CD4-positive, alpha-beta T cell treated with Interleukin-17A for 4 hours (primary cell): ENCODE measurements around the gene COLGALT1.
"Not testable (repeated sequence)": the region's sequence is repeated elsewhere in the genome, so short reads cannot be mapped to it uniquely, and the experiment has no call there.

ENCODE experiments used
- DNase-seq: peaks from one replicate; pipeline ENCODE4 v3.0.0-alpha.2; 2020; ENCODE audit warnings: mixed read lengths

Gene COLGALT1

GRCh38 chr19:17555480-17555928, at the start of gene COLGALT1:
Gene COLGALT1, plus strand, starts transcription at chr19:17555649. Its CDS starts 65 bp downstream, at chr19:17555714.
- peak; percentile 100 for DNase-seq

- no peak for DNase-seq
Observed at GRCh38 chr19:17506745-17507144, 48.7 kb upstream of the COLGALT1 start.

- DNase-seq = not testable (repeated sequence)
Observed at GRCh38 chr19:17508558-17508933, 46.9 kb upstream of the COLGALT1 start.

GRCh38 chr19:17510220-17510993, 45.0 kb upstream of the COLGALT1 start:
- DNase-seq = no peak

- peak; percentile 92 for DNase-seq
Observed at GRCh38 chr19:17511724-17512573, 43.5 kb upstream of the COLGALT1 start.

GRCh38 chr19:17512574-17512939, 42.9 kb upstream of the COLGALT1 start:
- no peak for DNase-seq

- no peak for DNase-seq
Observed at GRCh38 chr19:17515408-17516149, 39.9 kb upstream of the COLGALT1 start.

GRCh38 chr19:17517898-17518297, 37.6 kb upstream of the COLGALT1 start:
- no peak for DNase-seq

GRCh38 chr19:17518654-17519053, 36.8 kb upstream of the COLGALT1 start:
- DNase-seq = not testable (repeated sequence)

- no peak for DNase-seq
Observed at GRCh38 chr19:17519967-17520366, 35.5 kb upstream of the COLGALT1 start.

- no peak for DNase-seq
Observed at GRCh38 chr19:17520865-17521264, 34.6 kb upstream of the COLGALT1 start.

- DNase-seq = peak; percentile 61
Observed at GRCh38 chr19:17522988-17523872, 32.2 kb upstream of the COLGALT1 start.

GRCh38 chr19:17524651-17525050, 30.8 kb upstream of the COLGALT1 start:
- no peak for DNase-seq

GRCh38 chr19:17525141-17525540, 30.3 kb upstream of the COLGALT1 start:
- no peak for DNase-seq

- no peak for DNase-seq
Observed at GRCh38 chr19:17526922-17527321, 28.5 kb upstream of the COLGALT1 start.

GRCh38 chr19:17527326-17527725, 28.1 kb upstream of the COLGALT1 start:
- DNase-seq = no peak

- DNase-seq = no peak
Observed at GRCh38 chr19:17528610-17529009, 26.8 kb upstream of the COLGALT1 start.

- DNase-seq = no peak
Observed at GRCh38 chr19:17529239-17530158, 25.9 kb upstream of the COLGALT1 start.

GRCh38 chr19:17530586-17530985, 24.9 kb upstream of the COLGALT1 start:
- no peak for DNase-seq

GRCh38 chr19:17532116-17532515, 23.3 kb upstream of the COLGALT1 start:
- DNase-seq = no peak

GRCh38 chr19:17532557-17532956, 22.9 kb upstream of the COLGALT1 start:
- DNase-seq = no peak
